GM19193 (cell line): ENCODE data around the gene CDC40.

Experiments
- POLR2A ChIP-seq: IDR thresholded peaks from 4 replicates; pipeline ENCODE4 v1.6.1; 2011; ENCODE audit not compliant: insufficient read depth, insufficient read length; ENCODE audit errors: extremely low read depth

Gene CDC40

DNA sequence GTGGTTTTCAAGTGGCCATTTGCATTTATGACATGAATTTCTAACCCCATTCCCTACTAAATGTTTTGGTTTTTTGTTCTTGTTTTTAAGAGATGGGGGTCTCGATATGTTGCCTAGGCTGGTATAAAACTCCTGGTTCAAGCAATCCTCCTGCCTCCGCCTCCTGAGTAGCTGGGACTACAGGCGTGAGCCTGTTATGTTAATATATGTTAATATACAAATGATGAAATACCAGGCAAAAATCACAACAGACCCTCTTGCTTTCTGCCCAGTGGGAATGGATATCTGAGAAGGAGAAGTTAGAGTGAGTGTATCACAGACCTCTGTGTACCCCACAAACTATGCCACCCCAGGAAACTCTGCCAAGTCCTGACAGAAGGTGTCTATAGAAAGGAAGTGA is 66.2 kb downstream of the CDC40 start:
- TF ChIP-seq POLR2A, result no peak

- TF ChIP-seq POLR2A, result no peak
Measured at GRCh38 chr6:110246900-110247546, 66.8 kb downstream of the CDC40 start.

DNA sequence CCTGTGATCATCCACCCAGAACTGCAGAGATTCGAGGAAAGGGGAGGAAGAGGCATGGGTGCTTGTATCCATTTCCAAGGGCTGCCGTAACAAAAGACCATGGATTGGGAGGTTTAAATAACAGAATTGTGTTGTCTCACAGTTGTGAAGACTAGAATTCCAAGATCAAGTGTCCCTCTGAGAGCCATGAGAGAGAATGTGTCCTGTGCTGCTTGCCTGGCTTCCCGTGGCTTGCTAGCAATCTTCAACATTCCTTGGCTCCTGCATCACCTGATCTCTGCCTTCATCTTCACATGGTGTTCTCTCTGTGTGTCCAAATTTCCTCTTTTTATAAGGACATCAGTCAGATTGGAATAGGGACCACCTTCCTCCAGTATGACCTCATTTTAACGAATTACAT is 69.8 kb downstream of the CDC40 start:
- no peak for TF ChIP-seq POLR2A

DNA sequence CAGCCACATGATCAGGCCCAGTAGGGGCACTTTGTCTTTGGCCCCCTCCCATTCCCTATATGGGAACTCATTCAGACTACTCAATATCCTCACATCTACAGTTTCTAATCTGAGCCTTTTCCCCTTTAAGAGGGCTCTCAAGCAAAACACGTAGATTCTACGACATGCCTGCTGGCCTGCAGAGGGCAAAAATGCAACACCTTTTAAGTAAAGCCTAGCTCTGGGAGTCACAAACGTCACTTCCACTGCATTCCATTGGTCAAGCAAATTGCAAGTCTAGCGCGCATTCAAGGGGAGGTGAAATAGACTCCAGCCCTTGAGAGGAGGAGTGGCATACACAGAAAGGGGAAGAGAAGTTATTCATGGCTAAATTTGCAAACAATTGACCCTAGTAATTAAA is 70.6 kb downstream of the CDC40 start:
- no peak for TF ChIP-seq POLR2A

DNA sequence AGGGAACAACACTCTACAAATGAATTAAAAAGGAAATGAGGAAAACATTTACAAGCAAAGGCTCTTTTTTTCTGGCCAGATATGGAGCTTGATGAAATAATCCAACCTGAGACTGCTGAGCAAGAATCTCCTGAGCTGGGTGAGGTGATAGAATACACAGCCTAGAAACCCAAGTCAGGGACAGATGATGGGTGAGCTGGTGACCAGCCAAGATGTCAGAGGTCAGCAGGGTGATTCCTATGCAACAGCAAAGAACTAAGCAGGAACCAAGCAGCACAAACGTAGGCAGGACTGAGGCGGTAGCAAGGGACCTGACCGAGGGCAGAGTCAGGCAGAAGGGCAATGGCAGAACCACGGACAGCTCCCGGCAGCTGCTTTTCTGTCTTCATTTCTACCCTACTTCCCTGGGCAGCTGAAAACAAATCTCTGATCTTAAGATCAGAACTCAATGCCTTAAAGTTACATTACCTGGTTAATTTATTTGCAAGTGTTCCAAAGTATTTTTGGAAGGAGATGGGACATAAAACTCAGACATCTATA is 75.1 kb downstream of the CDC40 start:
- no peak for TF ChIP-seq POLR2A

DNA sequence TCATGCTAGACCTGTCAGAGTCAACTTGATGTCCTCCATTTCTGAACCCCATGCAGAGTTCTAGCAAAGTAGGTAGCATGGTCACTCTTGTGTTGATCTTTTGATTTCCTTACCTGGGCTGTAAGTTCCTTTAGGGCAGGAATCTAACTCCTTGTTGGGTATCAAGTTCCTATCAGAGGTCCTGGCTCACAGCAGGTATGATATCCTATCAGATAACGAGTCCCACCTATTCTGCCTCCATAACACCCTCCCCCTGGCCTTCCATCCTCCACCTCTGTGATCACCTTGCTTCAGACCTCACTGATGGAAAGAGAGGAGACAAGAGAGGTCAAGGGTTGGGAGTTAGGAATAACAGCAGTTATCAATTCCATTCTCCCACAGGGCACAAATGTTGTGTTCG is 76.1 kb downstream of the CDC40 start:
- no peak for TF ChIP-seq POLR2A

- TF ChIP-seq POLR2A, result no peak
Measured at GRCh38 chr6:110265273-110265672, 85.0 kb downstream of the CDC40 start.

- no peak for TF ChIP-seq POLR2A
Measured at GRCh38 chr6:110266996-110267395, 86.8 kb downstream of the CDC40 start.

GRCh38 chr6:110269623-110270022 is 89.4 kb downstream of the CDC40 start:
- no peak for TF ChIP-seq POLR2A

DNA sequence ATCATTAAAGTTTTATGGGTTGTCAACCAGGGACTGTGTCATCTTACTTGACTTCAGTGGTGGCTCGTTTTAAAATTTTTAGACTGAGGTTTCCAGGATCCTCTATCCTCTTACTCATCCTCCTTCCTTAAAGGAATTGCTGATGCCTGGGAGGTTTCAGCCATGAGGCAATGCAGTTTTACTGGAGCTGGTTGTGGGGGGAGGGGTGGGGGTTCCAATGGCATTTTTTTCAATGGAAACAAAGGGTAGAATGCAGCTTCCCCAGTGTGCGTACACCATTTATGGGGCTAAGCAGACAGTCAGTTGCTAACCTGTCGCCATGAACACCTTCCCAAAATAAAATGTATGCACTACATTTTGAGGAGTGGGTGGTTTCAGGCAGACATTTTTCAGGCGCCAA is 89.9 kb downstream of the CDC40 start:
- TF ChIP-seq POLR2A, result no peak

DNA sequence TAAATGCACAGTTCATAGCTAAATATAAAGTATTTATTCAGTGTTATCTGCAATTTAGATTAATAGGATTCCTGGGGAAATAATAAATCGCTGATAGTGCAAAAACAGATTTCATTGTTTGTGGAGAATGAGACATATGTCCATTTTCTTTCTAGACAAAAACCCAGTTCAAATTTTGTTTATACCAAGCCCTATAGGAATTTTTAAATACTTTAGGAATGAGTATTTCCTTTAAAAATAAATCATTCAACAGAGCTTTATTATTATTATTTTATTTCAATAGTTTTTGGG is 91.5 kb downstream of the CDC40 start:
- TF ChIP-seq POLR2A, result no peak

DNA sequence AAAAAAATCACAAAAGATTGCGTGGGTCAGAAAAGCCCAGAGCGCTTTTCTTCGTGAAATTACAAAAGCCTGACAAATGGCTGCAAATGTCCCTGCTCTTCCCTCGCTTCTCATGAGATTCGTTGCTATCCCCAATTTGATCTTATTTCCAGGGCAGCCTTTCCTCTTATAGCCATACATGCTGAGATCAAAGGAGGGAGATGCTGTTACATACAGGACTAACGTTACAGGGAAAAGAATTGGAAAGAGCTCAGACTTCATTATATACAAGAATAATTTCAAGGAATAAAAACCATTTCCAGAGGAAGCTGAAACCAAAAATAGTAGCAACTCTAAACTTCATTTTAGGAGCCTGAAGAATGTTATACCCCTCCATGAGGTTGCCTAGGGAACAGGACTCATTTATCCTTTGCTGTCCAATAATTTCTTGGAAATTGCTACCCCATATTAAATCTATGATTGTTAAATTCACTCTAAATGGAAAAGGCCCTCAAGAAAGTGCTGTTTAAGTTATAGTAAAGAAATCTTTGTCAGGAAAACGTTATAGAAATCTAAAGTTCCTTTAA is 97.0 kb downstream of the CDC40 start:
- no peak for TF ChIP-seq POLR2A
